ENCODE data around the gene ANKRD10.

The ANKRD10 gene

GRCh38 chr13:110912651-110913051, 2.2 kb downstream of the ANKRD10 start:
- Histone ChIP-seq H3K36me3 (peaks cover 29% of the 10 kb centered on the region), H3K27me3 (no peaks in the 10 kb centered on the region), H3K4me3 (ENCODE audit: low read depth, low read length) (peak overlapping the region; percentile 97), H3K4me1 (no peaks in the 10 kb centered on the region), H3K9me3 (no peaks in the 10 kb centered on the region)
- no peak for TF ChIP-seq CTCF (IDR thresholded peaks at IDR 0.05; ENCODE audit: low read depth, low read length)
- DNase-seq: no peak

- Histone ChIP-seq H3K27me3 (no peaks in the 10 kb centered on the region), H3K4me1 (no peaks in the 10 kb centered on the region), H3K36me3 (peaks cover 29% of the 10 kb centered on the region), H3K9me3 (no peaks in the 10 kb centered on the region), H3K4me3 (ENCODE audit: low read depth, low read length) (no peak overlapping the region)
- DNase-seq: no peak
- TF ChIP-seq CTCF (IDR thresholded peaks at IDR 0.05; ENCODE audit: low read depth, low read length): no peak
Observed at GRCh38 chr13:110911880-110912279, 3.0 kb downstream of the ANKRD10 start.

- DNase-seq: no peak
- H3K4me3 ChIP-seq (ENCODE audit: low read depth, low read length): no peak overlapping the region
- no peak for TF ChIP-seq CTCF (IDR thresholded peaks at IDR 0.05; ENCODE audit: low read depth, low read length)
- H3K4me1 ChIP-seq: no peaks in the 10 kb centered on the region
- H3K9me3 ChIP-seq: no peaks in the 10 kb centered on the region
- no peaks in the 10 kb centered on the region for H3K27me3 ChIP-seq
- peaks cover 44% of the 10 kb centered on the region for H3K36me3 ChIP-seq
Observed at GRCh38 chr13:110910013-110910890, 4.6 kb downstream of the ANKRD10 start.

- H3K4me3 ChIP-seq (ENCODE audit: low read depth, low read length): no peak overlapping the region
- H3K27me3 ChIP-seq: no peaks in the 10 kb centered on the region
- no peaks in the 10 kb centered on the region; the same call in 1 of the 2 replicates for H3K4me1 ChIP-seq
- peaks cover 47% of the 10 kb centered on the region for H3K36me3 ChIP-seq
- no peak for TF ChIP-seq CTCF (IDR thresholded peaks at IDR 0.05; ENCODE audit: low read depth, low read length)
- H3K9me3 ChIP-seq: no peaks in the 10 kb centered on the region
- no peak for DNase-seq
Observed at GRCh38 chr13:110907951-110908898, 6.6 kb downstream of the ANKRD10 start.

GRCh38 chr13:110907301-110907700, 7.6 kb downstream of the ANKRD10 start:
- Histone ChIP-seq H3K36me3 (peaks cover 52% of the 10 kb centered on the region), H3K27me3 (no peaks in the 10 kb centered on the region), H3K9me3 (no peaks in the 10 kb centered on the region), H3K4me1 (no peaks in the 10 kb centered on the region; the same call in 1 of the 2 replicates), H3K4me3 (ENCODE audit: low read depth, low read length) (no peak overlapping the region)
- no peak for DNase-seq
- TF ChIP-seq CTCF (IDR thresholded peaks at IDR 0.05; ENCODE audit: low read depth, low read length): no peak
